ENCODE data around the gene PGLYRP3.

DNA sequence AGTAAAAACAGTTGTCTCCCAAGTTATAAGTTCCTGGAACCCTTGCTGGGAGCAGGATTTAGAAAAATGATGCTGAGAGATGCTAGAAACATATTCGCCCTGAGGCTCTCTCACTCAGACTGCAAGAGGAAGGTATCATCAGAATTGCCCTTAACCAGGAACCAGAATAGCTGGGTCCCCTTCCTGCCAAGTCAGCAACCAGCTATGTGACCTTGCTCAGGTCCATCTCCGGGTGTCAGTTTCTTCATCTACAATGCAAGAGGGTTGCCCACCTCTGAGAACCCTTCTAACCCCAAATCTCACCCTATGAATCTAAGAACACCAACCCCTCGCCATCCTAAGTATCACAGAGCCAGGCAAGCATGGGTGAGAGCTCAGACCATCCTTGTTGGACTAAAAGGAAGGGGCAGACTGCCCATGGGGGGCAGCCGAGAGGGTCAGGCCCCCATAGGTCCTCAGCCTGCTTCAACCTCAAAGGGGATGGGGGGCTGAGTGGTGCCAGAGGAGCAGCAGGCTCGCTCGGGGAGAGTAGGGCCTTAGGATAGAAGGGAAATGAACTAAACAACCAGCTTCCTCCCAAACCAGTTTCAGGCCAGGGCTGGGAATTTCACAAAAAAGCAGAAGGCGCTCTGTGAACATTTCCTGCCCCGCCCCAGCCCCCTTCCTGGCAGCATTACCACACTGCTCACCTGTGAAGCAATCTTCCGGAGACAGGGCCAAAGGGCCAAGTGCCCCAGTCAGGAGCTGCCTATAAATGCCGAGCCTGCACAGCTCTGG is 44.5 kb upstream of the PGLYRP3 start:
- TF ChIP-seq TOX (CRISPR knock-in tag; IDR thresholded peaks at IDR 0.05; ENCODE audit: borderline replicate concordance) (no peak), ZC3H10 (CRISPR knock-in tag; IDR thresholded peaks at IDR 0.05) (no peak), ZNF8 (CRISPR knock-in tag; IDR thresholded peaks at IDR 0.05) (no peak), ARNTL (CRISPR knock-in tag; IDR thresholded peaks at IDR 0.05; ENCODE audit: borderline replicate concordance, low read depth) (no peak), RARB (CRISPR knock-in tag; IDR thresholded peaks at IDR 0.05) (no peak), BACH2 (CRISPR knock-in tag; IDR thresholded peaks at IDR 0.05; ENCODE audit: borderline replicate concordance) (no peak), ZFP30 (CRISPR knock-in tag; IDR thresholded peaks at IDR 0.05) (no peak), ESRRG (CRISPR knock-in tag; IDR thresholded peaks at IDR 0.05) (no peak), CSDC2 (CRISPR knock-in tag; IDR thresholded peaks at IDR 0.05) (no peak), GLIS3 (CRISPR knock-in tag; IDR thresholded peaks at IDR 0.05) (no peak)
- TF ChIP-seq, protein P1, sequence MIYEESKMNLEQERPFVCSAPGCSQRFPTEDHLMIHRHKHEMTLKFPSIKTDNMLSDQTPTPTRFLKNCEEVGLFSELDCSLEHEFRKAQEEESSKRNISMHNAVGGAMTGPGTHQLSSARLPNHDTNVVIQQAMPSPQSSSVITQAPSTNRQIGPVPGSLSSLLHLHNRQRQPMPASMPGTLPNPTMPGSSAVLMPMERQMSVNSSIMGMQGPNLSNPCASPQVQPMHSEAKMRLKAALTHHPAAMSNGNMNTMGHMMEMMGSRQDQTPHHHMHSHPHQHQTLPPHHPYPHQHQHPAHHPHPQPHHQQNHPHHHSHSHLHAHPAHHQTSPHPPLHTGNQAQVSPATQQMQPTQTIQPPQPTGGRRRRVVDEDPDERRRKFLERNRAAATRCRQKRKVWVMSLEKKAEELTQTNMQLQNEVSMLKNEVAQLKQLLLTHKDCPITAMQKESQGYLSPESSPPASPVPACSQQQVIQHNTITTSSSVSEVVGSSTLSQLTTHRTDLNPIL (CRISPR knock-in tag; IDR thresholded peaks at IDR 0.05; ENCODE audit: low read depth) = no peak
- TF ChIP-seq, protein P2, sequence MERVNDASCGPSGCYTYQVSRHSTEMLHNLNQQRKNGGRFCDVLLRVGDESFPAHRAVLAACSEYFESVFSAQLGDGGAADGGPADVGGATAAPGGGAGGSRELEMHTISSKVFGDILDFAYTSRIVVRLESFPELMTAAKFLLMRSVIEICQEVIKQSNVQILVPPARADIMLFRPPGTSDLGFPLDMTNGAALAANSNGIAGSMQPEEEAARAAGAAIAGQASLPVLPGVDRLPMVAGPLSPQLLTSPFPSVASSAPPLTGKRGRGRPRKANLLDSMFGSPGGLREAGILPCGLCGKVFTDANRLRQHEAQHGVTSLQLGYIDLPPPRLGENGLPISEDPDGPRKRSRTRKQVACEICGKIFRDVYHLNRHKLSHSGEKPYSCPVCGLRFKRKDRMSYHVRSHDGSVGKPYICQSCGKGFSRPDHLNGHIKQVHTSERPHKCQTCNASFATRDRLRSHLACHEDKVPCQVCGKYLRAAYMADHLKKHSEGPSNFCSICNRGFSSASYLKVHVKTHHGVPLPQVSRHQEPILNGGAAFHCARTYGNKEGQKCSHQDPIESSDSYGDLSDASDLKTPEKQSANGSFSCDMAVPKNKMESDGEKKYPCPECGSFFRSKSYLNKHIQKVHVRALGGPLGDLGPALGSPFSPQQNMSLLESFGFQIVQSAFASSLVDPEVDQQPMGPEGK (CRISPR knock-in tag; IDR thresholded peaks at IDR 0.05; ENCODE audit: borderline replicate concordance) = no peak
- TF ChIP-seq, protein P3, sequence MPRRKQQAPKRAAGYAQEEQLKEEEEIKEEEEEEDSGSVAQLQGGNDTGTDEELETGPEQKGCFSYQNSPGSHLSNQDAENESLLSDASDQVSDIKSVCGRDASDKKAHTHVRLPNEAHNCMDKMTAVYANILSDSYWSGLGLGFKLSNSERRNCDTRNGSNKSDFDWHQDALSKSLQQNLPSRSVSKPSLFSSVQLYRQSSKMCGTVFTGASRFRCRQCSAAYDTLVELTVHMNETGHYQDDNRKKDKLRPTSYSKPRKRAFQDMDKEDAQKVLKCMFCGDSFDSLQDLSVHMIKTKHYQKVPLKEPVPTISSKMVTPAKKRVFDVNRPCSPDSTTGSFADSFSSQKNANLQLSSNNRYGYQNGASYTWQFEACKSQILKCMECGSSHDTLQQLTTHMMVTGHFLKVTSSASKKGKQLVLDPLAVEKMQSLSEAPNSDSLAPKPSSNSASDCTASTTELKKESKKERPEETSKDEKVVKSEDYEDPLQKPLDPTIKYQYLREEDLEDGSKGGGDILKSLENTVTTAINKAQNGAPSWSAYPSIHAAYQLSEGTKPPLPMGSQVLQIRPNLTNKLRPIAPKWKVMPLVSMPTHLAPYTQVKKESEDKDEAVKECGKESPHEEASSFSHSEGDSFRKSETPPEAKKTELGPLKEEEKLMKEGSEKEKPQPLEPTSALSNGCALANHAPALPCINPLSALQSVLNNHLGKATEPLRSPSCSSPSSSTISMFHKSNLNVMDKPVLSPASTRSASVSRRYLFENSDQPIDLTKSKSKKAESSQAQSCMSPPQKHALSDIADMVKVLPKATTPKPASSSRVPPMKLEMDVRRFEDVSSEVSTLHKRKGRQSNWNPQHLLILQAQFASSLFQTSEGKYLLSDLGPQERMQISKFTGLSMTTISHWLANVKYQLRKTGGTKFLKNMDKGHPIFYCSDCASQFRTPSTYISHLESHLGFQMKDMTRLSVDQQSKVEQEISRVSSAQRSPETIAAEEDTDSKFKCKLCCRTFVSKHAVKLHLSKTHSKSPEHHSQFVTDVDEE (CRISPR knock-in tag; IDR thresholded peaks at IDR 0.05) = no peak
